ENCODE results near the gene UBE2H.
"Not testable (repeated sequence)": the region's sequence is repeated elsewhere in the genome, so short reads cannot be mapped to it uniquely, and the experiment has no call there.

Gene UBE2H

DNA sequence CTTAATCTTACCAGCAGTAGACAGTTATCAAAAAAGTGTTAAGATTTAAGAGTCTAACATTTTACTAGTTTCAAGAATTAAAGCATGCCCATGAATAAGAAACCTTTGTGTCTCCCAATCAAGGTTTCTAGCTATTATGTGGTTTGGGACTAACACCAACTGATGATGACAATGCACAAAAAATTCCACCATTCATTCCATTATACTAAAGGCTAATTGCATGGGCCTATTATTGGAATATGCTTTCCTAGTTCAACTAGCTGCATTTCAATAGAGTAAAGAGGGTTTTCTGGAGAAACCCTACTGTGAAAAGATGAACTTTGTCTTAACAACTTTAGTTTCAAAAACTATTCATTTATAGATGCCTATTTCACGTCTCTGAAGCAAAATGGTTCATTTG lies 44.6 kb downstream of the UBE2H start:
- DNase-seq (ENCODE audit: low read depth), result no peak

DNA sequence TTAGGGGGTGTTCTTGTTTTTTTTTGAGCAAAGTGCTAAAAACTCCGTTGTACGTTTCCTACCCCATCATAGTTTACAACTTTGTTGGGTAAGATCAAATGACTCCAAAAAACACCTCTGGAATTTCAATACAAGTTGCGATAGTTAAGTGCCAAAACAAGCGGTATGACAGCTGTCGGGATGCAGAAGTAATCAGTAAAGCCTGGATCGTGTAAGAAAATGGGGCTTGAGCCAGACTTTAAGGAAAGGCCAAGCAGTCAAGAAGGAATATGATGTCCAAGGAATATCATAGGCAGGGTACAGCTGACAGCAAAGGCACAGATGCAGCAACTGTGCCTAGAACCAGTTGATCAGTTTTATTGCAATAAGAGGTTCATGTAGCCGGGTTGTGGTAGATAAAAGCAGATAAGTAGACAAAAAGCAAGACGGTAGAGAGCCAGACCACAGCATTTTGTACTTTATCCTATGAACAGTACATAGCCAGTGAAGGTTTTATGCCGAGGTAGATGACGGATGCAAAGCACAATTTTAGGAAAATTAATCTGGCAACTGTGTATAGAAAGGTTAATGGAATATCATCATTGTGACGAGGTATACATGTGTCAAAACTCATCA lies 45.5 kb downstream of the UBE2H start:
- DNase-seq (ENCODE audit: low read depth), result no peak

DNA sequence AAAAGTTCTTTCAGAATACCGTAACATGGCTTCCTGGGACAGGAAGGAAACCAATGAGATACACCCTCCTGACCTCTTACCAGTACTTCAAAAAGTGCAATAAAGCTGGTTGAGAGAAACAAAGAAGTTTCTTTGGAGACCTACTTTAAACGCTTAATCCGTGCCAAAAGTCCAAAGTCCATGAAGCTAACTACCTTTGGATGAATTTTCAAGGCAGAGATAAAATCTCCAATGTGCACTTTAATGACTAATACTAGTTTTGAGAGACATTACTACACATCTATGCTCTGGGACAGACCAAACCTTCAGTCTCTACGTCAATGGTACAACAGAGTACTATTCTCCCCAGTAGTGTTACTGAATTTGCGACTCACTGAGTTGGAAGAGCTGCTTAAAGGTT lies 46.1 kb downstream of the UBE2H start:
- DNase-seq (ENCODE audit: low read depth), result no peak

DNA sequence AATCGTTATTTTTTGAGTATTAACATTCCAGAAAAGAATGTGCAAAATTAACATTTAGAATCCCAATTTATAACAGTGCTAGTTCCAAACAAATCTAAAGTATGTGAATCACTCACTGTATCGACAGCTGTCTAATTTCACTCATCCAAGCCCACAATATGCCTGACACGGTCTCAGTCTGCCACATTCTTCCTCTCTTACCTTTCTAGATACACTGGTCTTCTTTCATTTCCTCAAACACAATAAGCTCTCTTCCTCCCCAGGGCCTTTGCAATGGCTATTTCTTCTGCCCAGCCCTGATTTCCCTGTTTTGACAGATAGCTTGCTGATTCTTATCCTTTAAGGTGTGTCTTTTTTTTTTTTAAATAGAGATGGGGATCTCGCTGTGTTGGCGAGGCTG lies 48.8 kb downstream of the UBE2H start:
- no peak for DNase-seq (ENCODE audit: low read depth)

DNA sequence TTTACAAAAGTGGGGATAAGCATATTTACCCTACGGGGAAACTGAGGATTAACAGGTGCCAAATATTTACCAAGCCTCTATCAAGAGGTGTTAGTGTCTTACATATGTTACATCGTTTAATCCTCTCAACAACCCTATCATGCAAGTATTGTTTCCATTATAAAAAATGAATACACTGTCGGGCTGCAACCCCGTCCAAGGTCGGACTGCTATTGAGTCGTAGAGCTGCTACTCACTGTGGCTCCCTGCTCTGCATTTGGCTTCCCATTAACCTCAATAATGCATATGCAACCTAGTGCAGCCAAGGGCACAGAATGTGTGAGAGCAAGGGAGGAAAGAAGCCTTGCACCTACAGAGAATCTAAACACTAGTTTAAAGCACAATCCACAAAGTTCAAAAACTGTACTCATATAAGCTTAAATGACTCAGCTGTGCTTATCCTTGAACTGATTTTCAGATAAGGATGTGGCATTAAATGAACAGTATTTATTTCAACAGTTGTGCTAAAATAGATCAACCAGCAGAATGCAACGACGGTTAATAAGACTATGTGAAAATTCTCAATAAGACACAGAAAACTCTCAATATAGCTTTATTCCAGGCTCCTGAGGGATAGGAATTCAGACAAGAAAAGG lies 49.9 kb downstream of the UBE2H start:
- DNase-seq (ENCODE audit: low read depth), result no peak

DNA sequence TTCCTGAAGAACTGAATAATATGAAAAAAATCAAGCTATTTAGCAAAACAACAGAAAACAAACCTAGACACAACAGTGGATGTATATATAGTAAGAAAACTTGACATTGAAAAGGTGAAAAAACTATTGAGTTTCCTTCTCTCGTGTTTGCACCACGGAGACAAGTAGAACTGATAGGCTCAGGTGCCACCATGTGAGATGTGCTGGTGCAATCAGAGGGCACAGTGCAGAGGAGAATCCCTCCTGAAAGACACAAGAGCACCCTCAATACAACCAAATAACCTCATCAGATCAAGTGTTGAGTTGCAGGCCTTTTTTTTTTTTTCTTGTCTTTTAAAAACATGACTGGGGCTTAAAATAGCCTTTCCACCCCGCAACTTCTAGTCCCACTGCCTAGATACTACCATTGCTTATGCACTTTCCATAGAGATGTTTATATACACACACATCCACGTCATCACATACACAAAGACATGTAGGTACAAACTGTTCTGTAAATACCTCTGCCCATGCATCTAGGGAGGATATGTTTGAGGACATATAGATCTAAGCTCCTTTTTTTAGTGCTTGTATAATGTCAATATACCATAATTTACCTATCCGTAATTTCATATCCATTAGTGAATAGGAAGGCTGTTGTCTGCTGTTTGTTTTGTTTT lies 54.1 kb downstream of the UBE2H start:
- no peak for DNase-seq (ENCODE audit: low read depth)

DNA sequence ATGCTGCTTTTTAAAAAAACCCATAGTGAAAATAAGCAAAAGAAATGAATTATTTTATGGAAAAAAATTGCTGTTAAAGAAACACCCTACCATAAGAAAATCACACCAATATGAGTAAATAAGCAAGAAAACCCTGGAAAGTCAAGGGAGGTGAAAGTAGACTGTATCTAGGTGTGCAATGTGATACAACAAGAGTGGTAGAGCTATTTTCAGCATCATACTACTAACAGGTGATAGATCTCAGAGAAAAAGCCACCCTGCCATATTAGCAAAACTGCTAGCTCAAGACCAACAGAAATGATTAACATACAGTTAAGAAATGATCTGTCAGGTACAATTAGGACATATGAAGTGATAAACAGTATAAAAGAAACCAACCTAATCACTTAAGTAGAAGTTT lies 54.8 kb downstream of the UBE2H start:
- DNase-seq (ENCODE audit: low read depth), result no peak

DNA sequence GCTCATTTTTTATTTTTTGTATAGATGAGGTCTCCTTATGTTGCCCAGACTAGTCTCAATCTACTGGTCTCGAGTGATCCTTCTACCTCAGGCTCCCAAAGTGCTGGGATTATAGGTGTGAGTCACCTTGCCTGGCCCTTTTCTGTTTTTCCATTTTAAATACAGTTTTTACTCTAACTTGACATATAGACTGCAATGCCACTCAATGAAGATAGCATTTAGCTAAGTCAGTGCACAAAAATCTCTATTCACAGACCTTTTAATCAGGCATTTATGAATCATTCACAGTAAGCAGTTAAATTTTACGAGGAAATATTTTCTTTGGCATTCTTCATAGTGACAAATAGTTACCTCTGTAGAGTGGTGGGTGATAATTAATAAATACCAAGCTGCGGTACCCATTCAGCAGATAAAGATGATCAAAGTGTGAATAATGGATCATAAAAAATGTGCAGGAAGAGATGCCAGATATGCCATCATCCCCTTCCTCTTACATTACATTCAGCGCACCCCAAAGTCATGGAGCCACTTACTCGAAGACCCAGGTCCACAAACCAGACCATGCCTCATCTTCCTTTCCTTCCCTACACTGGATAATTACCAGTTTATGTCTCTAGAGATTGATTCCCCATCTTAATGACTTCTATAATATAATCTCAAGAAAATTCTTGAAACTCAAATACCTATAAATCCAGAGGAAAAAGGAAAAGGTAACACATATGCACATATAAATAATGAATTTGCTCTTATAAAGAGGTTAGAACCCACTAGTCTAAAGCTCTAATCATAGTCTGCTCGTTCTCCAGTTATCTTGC lies 56.0 kb downstream of the UBE2H start:
- DNase-seq (ENCODE audit: low read depth), result no peak

DNA sequence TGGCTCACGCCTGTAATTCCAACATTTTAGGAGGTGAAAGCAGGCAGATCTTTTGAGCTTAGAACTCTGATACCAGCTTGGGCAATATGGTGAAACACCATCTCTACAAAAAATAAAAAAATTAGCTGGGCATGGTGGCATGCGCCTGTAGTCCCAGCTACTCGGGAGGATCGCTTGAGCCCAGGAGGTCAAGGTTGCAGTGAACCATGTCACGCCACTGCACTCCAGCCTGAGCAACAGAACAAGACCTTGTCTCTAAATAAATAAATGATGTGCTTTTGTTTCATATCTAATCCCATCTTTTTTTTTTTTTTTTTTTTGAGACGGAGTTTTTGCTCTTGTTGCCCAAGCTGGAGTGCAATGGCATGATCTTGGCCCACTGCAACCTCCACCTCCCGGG lies 58.6 kb downstream of the UBE2H start:
- DNase-seq (ENCODE audit: low read depth), result not testable (repeated sequence)

DNA sequence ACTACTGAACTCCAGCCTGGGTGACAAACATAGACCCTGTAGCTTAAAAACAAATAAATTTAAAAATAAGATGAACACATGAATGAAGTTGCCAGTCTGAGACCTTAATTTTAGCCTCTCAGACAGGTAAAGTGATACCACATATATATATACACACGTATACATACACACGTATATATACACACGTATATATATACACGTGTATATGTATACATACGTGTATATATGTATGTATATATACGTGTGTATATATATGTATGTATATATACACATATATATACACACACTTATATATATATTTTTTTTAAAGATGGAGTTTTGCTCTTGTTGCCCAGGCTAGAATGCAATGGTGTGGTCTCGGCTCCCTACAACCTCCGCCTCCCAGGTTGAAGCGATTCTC lies 62.7 kb downstream of the UBE2H start:
- no peak for DNase-seq (ENCODE audit: low read depth)

DNA sequence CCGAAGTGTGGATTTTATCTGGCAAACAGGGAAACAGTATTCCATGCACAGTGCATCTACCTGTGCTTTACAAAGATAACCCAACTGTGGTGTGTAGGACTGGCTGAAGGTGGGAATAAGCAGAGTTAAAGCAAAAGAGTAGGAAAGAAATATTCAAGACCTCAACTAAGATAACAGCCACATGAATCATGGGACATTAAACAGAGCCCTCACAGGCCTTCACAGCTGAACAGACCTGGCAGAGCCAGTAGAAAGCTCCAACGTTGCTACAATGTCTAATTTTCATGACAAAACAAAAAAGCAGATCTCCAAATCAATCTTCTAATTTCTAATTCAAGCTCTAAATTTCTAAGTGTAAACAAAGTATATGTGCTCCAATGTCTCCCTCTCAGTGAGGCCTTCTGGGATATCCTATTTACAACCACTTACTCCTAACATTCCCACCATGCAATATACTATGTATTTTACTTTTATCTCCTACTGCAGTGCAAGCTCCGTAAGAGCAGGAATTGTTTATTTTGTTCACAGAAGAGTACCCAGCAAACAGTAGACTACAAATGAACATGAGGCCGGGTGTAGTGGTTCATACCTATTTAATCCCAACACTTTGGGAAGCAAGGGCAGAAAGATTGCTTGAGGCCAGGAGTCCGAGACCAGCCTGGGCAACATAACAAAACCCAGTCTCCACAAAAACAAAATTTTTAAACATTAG lies 63.5 kb downstream of the UBE2H start:
- no peak for DNase-seq (ENCODE audit: low read depth)

DNA sequence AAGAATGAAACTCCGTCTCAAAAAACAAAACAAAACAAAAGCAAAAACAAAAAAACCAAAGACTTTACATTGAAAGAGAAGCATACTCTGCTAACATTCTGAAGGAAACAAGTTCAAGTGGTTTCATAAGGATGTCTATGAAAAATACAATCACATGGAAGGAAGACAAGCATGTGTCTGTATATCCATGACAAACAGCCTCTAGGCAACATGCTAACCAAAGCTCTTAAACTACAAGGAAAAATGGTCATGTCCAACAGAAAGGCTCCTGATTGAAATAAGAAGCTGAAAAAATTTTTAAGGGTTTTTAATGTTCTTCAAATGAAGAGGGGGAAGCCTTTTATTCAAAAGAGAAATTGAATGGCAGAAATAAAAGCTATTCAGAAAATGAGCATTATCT lies 64.9 kb downstream of the UBE2H start:
- no peak for DNase-seq (ENCODE audit: low read depth)

DNA sequence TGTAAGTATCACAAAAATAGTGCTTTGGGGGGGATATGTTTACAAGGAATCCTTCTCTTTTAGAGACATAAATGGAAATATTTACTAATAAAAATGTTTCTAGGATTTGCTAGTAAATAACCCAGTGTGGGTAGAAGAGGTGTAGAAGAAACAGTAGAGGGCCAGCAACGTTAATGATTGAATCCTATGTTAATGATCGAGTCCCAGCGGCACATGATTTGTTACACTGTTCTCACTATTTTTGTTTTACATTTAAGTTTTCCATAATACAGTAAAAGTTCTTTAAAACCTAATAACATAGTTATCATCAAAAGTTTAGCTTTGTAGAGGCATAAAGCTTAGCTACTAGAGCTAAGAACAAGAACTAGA lies 66.0 kb downstream of the UBE2H start:
- DNase-seq (ENCODE audit: low read depth), result no peak

DNA sequence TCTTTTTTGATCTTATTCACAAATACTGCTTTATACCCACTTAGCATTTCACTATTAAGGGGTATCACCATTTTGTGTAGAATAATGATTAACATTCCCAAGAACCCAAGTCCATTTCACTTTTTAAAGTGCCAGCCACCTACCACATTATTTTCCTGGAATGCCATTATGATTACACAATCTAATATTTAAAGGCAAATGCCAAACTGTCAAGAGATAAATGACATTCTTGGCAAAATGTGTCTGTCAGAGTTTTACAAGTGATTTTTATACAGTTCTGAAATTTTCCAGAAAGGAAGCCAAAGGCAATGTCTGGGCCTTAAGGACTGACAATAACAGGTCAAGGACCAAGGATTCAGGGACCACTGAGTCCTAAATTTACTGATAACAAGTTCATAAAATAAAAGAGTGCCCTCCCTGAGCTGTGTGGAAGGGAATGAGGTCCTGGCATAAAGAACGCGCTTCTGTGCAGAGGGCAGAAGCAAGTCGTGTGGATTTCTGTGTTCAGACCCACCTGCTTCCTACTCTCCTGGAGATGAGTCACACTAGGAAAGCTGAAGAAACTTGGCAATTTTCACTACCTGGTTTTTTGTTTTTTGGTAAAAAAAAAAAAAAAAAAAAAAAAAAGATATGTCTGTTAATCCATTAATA lies 66.5 kb downstream of the UBE2H start:
- no peak for DNase-seq (ENCODE audit: low read depth)

DNA sequence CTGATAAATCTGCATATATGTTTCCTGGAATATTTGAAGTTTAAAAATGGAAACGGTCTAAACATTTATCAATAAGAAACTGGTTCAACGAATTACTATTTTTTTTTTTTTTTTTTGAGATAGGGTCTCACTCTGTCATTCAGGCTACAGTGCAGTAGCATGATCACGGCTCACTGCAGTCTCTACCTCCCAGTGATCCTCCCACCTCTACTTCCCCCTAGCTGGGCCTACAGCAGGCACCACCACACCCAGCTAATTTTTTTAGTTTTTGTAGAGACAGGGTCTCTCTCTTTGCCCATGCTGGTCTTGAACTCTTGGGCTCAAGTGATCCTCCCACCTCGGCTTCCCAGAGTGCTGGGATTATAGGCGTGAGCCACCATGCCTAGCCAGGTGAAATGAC lies 68.3 kb downstream of the UBE2H start:
- no peak for DNase-seq (ENCODE audit: low read depth)

DNA sequence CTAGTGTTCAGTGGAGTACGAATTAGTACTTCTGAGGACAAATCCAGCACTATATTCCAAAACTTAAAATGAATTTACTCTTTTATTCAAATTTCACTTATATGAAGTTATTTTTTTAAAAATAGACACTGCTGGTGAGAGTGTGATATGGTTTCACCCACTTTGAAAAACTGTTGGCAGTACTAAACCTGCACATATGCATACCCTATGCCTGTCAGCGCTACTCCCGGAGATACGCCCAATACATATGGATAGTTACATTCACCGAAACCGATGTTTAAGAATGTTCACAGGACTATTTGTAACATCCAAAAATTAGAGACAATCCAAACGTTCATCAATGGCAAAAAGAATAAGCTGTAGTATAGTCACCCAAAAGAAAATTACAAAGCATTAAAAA lies 69.6 kb downstream of the UBE2H start:
- DNase-seq (ENCODE audit: low read depth), result no peak

DNA sequence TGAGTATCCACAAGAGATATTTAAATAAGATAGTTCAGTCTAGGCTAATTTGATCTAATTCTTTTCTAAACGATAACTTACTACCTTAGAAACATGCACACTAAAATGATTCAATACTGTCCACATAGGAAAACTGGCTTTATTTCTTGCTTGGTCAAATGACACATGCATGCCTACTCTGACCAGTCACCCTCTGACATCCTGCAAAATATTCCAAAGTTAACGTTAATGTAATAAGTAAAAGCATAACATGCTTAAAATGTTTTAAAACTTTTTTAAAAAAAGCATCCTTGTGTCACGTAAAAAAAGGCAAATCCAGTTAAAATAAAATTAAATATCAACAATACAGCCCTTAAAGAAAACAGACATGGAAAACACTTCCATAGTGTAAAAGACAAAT lies 70.2 kb downstream of the UBE2H start:
- no peak for DNase-seq (ENCODE audit: low read depth)

DNA sequence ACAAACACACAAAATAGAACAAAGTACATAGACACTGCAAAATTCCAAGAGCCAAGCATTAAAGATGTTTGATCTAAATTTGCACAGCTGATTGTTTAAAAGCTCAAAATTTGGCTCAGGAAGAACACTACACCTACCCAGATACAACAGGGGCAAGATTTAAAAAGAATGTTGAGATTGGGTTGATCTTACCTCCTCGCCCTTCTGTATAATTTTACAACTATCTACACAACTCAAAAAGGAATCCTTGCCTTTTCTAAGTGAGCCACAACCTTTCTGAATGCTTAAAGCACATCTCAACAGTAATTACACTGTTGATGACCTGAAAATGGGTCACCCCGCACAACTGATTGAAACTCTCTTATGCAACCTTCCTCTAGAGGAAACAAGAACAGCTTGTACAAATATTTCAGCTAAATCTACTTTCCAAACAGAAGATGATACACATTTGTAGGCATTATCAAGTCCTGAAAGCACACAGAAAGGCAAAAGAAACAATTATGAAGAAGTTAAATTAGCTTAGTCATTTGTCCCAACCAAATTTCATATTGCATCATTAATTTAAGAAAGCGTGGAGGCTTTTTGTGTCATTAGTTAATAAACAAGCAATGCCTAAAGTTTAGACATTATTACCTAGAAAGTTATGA lies 75.5 kb downstream of the UBE2H start:
- DNase-seq (ENCODE audit: low read depth), result no peak

DNA sequence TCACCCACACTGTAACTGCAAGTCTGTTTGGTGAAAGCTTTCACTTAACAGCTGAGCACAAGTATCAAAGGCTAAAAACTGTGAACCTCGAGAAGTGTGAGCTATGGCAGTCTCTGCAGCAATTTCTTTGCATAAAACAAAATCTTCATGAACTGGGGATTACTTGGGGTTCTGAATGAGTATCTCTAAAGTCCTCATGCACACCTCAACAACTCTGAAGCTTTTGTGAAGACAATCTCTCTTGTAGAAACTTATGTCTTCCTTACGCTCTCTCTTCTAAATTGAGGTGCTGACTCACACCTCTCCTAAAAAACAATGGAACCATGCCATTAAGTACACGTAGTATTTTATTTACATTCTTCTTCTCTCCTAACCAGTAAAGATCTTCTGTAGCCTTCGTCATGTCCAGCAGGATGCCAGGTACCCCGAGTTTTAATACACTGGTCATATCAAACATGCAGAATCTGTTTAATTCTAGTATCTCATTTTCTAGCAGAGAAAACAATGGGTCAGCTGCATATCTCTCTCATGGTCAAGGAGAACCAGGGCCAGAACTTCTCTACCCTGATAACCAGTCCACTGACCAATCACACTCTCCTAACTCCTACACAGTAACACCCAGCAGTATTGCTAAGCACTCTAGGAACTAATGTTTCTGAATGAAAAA lies 76.9 kb downstream of the UBE2H start:
- DNase-seq (ENCODE audit: low read depth), result no peak

DNA sequence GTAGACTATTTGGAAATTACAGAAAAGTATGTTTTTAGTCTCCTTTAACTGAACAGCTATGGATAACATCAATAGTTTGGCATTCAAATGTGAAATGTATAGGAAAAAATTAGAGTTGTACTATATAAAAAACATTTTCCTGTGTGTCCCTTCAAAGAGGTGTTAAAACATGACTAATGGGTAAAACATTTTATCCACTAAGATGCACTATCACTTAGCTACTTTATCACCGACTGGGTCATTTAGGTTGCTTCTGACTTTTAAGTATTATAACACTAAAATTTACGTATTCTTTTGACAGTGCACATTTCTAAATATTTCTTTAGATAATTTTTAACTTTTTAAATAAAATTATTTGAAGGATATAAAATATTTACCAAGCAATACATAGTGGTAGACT lies 77.6 kb downstream of the UBE2H start:
- DNase-seq (ENCODE audit: low read depth), result no peak

DNA sequence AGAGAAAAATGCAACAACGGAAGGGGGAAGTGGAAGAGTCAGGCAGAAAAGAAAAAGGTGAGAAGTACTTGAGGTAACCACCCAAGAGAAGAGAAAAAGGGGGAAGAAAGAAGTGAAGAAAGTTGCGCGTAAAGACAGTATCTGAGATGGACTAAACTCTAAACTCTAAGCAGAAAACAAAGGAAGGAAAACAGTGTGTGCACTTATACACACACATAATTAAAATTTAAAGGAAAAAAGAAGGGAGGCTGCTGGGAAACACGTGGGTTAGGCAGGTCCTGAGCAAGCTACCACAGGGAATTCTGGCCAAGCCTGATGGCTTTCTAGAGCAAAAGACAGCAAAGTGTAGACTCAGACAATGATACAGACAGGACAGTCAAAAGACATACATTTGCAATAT lies 78.0 kb downstream of the UBE2H start:
- DNase-seq (ENCODE audit: low read depth), result no peak

All from T follicular helper cell (primary cell).